GM10248 (cell line): ENCODE results near the gene UGT3A2.

Experiments
- CTCF ChIA-PET: fragments of 300-600 bp; sonication (Branson Sonifier 250); formaldehyde crosslinking; extraction: SDS; loops from one replicate; lab custom pipeline; 2021; ENCODE audit warnings: antibody characterized with exemption; lab: Yijun Ruan, JAX
- POLR2A ChIA-PET: fragments of 350-650 bp; sonication (Branson Sonifier 250); formaldehyde crosslinking; extraction: SDS; loops from one replicate; lab custom pipeline; 2020; ENCODE audit warnings: antibody characterized with exemption; lab: Yijun Ruan, JAX
- DNase-seq: peaks from one replicate; pipeline ENCODE4 v3.0.0; 2012; ENCODE audit errors: extremely low spot score
- TF ChIP-seq, protein P1 (sequence below): IDR thresholded peaks from 2 replicates; pipeline ENCODE4 v1.5.1; 2012; ENCODE audit warnings: mild to moderate bottlenecking, low read depth; ENCODE audit errors: extremely low read depth, missing control alignments, control extremely low read depth

UGT3A2 gene

DNA sequence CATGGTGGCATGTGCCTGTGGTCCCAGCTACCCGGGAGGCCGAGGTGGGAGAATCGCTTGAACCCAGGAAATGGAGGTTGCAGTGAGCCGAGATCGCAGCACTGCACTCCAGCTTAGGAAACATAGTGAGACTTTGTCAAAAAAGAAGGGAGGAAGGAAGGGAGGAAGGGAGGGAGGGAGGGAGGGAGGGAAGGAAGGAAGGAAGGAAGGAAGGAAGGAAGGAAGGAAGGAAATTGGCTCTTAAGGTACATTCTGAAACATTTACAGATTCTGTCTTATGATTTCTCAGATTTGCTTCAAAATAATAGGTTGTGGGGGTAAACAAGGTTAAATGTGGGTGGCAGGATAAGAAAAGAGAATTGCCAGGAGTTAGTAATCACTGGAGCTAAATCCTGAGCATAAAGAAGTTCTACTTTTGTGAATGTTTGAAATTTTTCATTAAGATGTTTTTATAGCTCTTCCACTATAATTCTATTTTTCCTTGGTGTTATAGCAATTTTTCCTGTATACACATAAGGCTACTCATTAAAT is 2.1 kb upstream of the UGT3A2 start:
- DNase-seq: no peak
- TF ChIP-seq, protein P1, sequence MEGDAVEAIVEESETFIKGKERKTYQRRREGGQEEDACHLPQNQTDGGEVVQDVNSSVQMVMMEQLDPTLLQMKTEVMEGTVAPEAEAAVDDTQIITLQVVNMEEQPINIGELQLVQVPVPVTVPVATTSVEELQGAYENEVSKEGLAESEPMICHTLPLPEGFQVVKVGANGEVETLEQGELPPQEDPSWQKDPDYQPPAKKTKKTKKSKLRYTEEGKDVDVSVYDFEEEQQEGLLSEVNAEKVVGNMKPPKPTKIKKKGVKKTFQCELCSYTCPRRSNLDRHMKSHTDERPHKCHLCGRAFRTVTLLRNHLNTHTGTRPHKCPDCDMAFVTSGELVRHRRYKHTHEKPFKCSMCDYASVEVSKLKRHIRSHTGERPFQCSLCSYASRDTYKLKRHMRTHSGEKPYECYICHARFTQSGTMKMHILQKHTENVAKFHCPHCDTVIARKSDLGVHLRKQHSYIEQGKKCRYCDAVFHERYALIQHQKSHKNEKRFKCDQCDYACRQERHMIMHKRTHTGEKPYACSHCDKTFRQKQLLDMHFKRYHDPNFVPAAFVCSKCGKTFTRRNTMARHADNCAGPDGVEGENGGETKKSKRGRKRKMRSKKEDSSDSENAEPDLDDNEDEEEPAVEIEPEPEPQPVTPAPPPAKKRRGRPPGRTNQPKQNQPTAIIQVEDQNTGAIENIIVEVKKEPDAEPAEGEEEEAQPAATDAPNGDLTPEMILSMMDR: no peak
- POLR2A ChIA-PET: no interaction called here
- CTCF ChIA-PET: interaction anchor here (1.4 to 3.1 kb wide), 2 partner anchors 11 to 70 kb away, joined by 4 to 20 read pairs; no protein-coding TSS in a partner anchor

DNA sequence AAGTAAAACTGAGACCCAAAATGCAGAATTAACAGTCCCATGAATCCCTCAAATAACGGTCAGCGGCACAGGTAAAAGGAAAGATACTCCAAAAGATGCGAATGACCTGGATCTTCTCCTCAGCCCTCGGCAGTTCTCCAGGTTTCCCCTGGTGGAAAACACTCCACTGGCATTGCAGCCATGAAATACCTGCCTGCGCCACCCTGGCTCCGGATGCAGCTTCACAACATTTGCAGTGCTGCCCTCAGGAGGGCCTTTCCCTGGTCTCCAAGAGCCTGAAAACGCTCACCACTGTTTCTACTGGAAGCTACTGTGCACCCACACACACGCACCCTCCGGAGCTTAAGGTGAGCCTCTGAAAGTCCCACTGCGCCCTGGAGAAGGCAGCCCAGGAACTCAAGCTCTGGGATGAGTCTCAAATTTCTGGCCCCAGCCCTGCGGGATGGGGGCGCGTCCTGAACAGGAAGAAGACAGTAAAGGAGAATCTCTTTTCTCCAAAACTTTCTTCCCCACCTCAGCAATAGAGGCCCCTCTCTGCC is 612 bp downstream of the UGT3A2 start:
- CTCF ChIA-PET: interaction anchor here (2.8 kb wide), 1 partner anchor 13 kb away, joined by 18 read pairs; no protein-coding TSS in a partner anchor
- TF ChIP-seq, protein P1: no peak
- POLR2A ChIA-PET: no interaction called here
- DNase-seq: no peak

DNA sequence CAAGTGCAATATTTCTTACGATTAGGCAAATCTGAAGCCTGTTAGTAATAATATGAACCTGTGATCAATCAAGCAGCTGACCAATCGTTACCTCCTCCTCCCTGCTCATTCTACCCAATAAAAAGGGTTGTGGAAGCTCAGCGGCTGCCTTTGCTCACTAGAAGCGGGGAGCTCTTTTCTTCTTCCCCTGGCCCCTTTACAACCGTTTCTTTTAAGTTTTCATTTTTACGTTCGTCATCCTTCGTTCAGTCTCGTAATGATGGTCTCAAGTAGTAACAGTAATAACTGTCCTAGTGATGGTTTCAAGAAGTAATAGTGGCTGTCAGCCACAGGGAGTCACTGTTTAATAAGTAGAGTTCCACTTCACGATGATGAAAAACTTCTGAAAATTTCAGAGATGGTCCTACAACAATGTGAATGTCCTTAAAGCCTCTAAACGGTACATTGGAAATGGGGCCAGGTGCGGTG is 6.2 kb downstream of the UGT3A2 start:
- ChIA-PET POLR2A (no interaction called here), CTCF (interaction anchor here (1.9 kb wide), 1 partner anchor 19 kb away, joined by 7 read pairs; no protein-coding TSS in a partner anchor)
- no peak for DNase-seq
- TF ChIP-seq, protein P1: no peak

DNA sequence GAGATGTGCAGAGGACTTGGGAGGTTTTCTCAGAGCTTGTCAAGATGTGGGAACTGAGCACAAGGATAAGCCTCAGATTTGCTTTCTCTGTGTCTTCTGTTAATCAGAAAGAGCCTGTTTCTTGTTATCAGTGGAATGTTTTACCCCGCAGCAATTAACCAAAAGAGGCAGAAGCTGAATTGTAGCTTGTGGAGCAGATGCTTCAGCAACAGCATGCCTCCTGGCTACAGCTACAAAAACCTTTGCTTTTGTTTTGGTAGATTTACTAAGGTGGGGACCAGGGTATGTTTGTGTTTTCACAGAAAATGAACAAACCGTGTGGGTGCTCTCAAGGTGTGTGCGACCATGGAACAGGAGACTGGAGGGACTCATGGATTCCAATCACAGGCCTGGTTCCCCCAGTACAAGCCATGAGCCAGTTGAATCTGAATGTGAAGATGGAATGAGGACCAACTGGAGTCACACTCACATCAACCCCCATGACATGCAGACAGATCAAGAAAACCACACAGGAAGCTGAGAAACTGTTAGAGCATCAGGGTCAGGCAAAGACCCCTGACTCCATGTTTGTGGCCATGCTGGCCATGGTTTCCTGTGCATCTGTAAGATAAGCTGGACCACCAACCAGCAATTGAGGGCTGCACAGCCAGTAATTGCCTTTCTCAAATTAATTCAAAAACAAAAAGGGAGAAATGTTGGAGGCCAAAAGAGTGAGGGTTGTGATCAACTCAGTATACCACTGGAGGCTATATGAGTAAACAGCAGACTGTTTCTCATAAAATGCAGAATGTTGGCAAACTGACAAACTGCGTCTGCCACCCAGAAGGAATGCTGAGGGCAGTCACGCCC is 6.9 kb downstream of the UGT3A2 start:
- TF ChIP-seq, protein P1: no peak
- DNase-seq: no peak
- ChIA-PET POLR2A (no interaction called here), CTCF (interaction anchor here (1.9 kb wide), 1 partner anchor 19 kb away, joined by 7 read pairs; no protein-coding TSS in a partner anchor)

DNA sequence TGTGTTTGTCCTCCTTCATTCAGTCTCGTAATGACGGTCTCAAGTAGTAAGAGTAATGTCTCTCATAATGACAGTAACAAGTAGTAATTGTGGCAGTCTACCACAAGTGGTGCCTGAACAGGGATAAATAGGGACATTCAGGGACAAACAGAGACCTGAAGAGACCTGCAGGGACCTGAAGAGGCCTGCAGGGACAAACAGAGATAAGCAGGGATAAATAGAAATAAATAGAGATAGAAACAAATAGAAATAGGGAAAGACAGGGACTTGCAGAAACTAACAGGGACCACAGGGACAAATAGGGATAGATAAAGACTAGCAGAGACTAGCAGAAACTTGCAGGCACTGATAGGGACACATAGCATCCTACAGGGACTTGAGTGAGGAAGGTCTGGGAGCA is 7.9 kb downstream of the UGT3A2 start:
- CTCF ChIA-PET: interaction anchor here (1.9 kb wide), 1 partner anchor 20 kb away, joined by 7 read pairs; no protein-coding TSS in a partner anchor
- POLR2A ChIA-PET: no interaction called here
- no peak for DNase-seq
- TF ChIP-seq, protein P1: no peak

DNA sequence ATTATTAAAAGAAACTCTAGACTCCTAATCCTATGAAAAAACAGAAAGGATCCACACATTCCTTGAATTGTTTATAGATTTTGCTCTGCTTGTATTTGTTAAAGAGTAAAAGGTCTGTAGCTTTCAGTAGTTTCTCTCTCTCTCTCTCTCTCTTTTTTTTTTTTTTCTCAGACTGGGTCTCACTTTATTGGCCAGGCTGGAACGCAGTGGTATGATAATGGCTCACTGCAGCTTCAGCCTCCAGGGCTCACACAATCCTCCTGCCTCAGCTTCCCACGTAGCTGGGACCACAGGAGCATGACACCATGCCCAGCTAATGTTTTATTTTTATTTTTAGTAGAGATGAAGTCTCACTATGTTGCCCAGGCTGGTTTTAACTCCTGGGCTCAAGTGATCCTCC is 9.3 kb downstream of the UGT3A2 start:
- TF ChIP-seq, protein P1: no peak
- DNase-seq: no peak
- ChIA-PET POLR2A (no interaction called here), CTCF (no interaction called here)
